Kidney (tissue), 14 donors: ENCODE data around the gene HCFC1. TPM values are rescaled to one million over a fixed set of nuclear protein-coding genes. Genes with fewer than 3 reads are reported as not detected.
A peak's percentile ranks its signal among the peaks of the same experiment; 100 is the strongest.

Source experiments
- DNase-seq, 5 donors: peaks; one replicate each; pipeline ENCODE4 v3.0.0-alpha.2; 2013 to 2020
- FAIRE-seq: peaks from 2 replicates; lab custom pipeline; 2012; peaks lifted over from hg19 to GRCh38; lab: Jason Lieb, UNC
- H3K27ac ChIP-seq, 2 donors: one replicate each; pipeline ENCODE4 v1.7.0; 2013; ENCODE audit warnings: low read depth in 2 of 2, low read length in 2 of 2, inconsistent platforms in 1 of 2
- H3K27me3 ChIP-seq: one replicate; pipeline ENCODE4 v1.7.1; 2013; ENCODE audit warnings: low read length, inconsistent platforms; ENCODE audit not compliant: control insufficient read depth, insufficient read depth
- H3K36me3 ChIP-seq, 3 donors: one replicate each; pipeline versions ENCODE4 v1.7.0 to v1.7.1; 2013; ENCODE audit warnings: low read length in 3 of 3, control low read depth in 1 of 3, inconsistent platforms in 1 of 3; ENCODE audit not compliant: insufficient read depth in 3 of 3, control insufficient read depth in 2 of 3
- H3K4me1 ChIP-seq, 3 donors: one replicate each; pipeline versions ENCODE4 v1.7.0 to v1.7.1; 2013; ENCODE audit warnings: low read length in 3 of 3, inconsistent platforms in 1 of 3, low read depth in 1 of 3; ENCODE audit not compliant: control insufficient read depth in 2 of 3, insufficient read depth in 2 of 3
- H3K4me3 ChIP-seq, 3 donors: one replicate each; pipeline versions ENCODE4 v1.7.0 to v1.8.1; 2013; ENCODE audit warnings: low read length in 3 of 3, control low read depth in 1 of 3, inconsistent platforms in 1 of 3
- H3K9ac ChIP-seq, 3 donors: one replicate each; pipeline versions ENCODE4 v1.7.0 to v1.7.1; 2013; ENCODE audit warnings: low read length in 3 of 3, control low read depth in 1 of 3, inconsistent platforms in 1 of 3
- H3K9me3 ChIP-seq, 3 donors: one replicate each; pipeline versions ENCODE4 v1.7.0 to v1.7.1; 2013; ENCODE audit warnings: low read length in 3 of 3, control low read depth in 1 of 3, inconsistent platforms in 1 of 3; ENCODE audit not compliant: control insufficient read depth in 2 of 3, insufficient read depth in 1 of 3
- intact Hi-C: fragments of 100-400 bp; cut with DNase I; formaldehyde crosslinking; loops from one replicate; pipeline ENCODE4 v1.11.1; 2022
- polyA plus RNA-seq: library from polyadenylated mRNA; stranded (reverse); fragments of 350-450 nt; fragmentation: Illumina TruSeq; extraction: RNeasy Lipid Tissue Mini Kit (QIAGEN cat#74804); gene quantifications from one replicate; pipeline ENCODE4 v1.2.3, GENCODE V29; 2014; ENCODE audit warnings: low read depth, low replicate concordance; ENCODE audit not compliant: insufficient read depth
- total RNA-seq: library from RNA; stranded (reverse); fragmentation: NEBNext Ultra II Directional; extraction: Animal tissue kit (Norgen Biotek cat#: 25700); gene quantifications from one replicate; pipeline ENCODE4 v1.2.1, GENCODE V29; 2021
- TF ChIP-seq, protein P1 (sequence below): IDR thresholded peaks from 3 replicates; pipeline ENCODE4 v1.5.1; 2012; ENCODE audit warnings: mild to moderate bottlenecking, moderate library complexity, borderline replicate concordance; ENCODE audit not compliant: insufficient read depth; ENCODE audit errors: extremely low read depth
- donor health status: control.
- donor health status: control.
- donor health status: control.
- donor health status: control.
- donor health status: control.
- donor health status: DM: yes; HTN: yes; CAD: no.
- donor health status: Normal renal cell carcinoma (clear cell type).

Gene HCFC1
- total and polyA plus RNA-seq, 2 donors from 2014 or later = 13.5 to 54.6 TPM

DNA sequence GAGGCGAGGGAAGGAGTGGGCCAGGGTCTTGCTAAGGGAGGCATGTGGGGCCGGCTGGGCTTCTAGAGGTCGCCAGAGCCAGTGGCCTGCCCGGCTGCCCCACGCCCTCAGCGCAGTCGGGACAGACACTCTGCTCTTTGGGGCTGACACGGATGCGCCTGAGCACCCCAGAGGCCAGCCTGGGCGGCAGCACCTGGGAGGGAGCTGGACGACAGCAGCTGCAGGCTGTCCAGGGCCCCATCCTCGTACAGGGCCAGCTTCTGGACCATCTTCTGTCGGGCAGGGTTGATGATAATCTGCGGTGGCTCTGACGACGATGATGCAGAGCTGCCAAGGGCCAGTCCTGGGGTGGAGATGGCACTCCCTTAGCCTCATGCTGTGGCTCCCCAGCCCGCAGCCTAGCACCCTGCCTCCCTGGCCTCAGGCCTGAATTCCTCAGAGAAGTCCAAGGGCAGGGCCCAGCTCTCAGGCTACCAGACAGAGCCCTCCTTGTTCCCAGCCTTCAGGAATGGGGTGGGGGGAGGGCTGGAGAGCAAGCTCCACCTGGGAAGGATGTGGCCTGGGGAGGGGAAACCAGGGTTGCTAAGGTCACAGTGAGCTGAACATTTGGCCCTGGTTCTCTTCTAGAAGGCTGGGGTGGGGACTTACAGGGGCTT, 40.8 kb upstream of the HCFC1 start:
- DNase-seq (peak in 1 of 5 donors; percentile 71), FAIRE-seq (no peak)
- Histone ChIP-seq H3K4me1 (no peaks in the 10 kb centered on the region), H3K36me3 (peaks cover 0 to 2% (median 0%) of the 10 kb centered on the region in 3 donors), H3K9ac (no peak overlapping the region), H3K27ac (no peak overlapping the region), H3K4me3 (no peak overlapping the region), H3K9me3 (no peaks in the 10 kb centered on the region), H3K27me3 (no peaks in the 10 kb centered on the region)
- intact Hi-C loops = no loop called here
- TF ChIP-seq, protein P1, sequence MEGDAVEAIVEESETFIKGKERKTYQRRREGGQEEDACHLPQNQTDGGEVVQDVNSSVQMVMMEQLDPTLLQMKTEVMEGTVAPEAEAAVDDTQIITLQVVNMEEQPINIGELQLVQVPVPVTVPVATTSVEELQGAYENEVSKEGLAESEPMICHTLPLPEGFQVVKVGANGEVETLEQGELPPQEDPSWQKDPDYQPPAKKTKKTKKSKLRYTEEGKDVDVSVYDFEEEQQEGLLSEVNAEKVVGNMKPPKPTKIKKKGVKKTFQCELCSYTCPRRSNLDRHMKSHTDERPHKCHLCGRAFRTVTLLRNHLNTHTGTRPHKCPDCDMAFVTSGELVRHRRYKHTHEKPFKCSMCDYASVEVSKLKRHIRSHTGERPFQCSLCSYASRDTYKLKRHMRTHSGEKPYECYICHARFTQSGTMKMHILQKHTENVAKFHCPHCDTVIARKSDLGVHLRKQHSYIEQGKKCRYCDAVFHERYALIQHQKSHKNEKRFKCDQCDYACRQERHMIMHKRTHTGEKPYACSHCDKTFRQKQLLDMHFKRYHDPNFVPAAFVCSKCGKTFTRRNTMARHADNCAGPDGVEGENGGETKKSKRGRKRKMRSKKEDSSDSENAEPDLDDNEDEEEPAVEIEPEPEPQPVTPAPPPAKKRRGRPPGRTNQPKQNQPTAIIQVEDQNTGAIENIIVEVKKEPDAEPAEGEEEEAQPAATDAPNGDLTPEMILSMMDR = no peak

- no peaks in the 10 kb centered on the region for H3K4me1 ChIP-seq
- intact Hi-C loops = no loop called here
- TF ChIP-seq, protein P1 = no peak
- FAIRE-seq (no peak), DNase-seq (peak in 1 of 5 donors; percentile 59)
- no peak overlapping the region for H3K27ac ChIP-seq
- H3K9me3 ChIP-seq = no peaks in the 10 kb centered on the region
- H3K4me3 ChIP-seq = no peak overlapping the region
- no peaks in the 10 kb centered on the region for H3K27me3 ChIP-seq
- peaks cover 0 to 2% (median 0%) of the 10 kb centered on the region in 3 donors for H3K36me3 ChIP-seq
- H3K9ac ChIP-seq = no peak overlapping the region
These were observed 40.0 kb upstream of the HCFC1 start for GRCh38 chrX:154011376-154012335.

DNA sequence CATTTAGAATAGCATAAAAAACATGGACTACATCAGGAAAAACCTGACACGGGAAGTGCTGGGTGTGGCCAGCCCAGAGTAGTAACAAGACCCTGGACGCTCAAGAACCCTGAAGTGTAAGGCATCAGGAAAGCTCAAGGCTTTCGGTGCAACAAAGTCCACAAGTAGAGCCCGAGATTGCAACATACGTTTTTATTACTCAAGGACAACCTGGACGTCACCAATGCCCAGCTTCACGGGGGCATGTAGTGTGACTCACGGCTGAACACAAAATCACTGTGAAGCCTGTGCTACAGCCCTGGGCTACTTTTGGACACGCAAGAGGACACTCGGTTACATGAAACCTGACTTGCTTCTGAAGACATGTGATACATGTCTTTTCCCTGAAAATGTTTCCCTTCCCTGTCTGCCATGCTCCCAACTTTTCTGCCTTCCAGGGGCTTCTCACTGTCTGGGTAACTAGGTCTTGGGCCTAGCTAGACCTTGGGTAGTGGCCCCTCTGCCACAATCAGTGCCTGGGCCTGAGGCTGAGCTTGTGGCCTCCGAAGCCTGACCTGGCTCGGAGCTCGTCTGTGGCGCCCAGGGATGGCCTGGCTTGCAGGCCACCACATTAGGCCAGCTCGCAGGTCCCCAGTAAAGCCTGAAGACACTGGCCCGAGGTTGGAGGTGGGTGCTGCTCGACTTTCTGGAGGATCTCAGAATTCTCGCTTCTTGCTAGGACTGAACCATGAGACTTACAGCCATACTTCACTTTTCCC, 38.9 kb upstream of the HCFC1 start:
- Histone ChIP-seq H3K27ac (no peak overlapping the region), H3K36me3 (no peaks in the 10 kb centered on the region), H3K4me3 (no peak overlapping the region), H3K27me3 (no peaks in the 10 kb centered on the region), H3K9ac (no peak overlapping the region), H3K9me3 (no peaks in the 10 kb centered on the region), H3K4me1 (no peaks in the 10 kb centered on the region)
- TF ChIP-seq, protein P1 = no peak
- DNase-seq = peak in 1 of 5 donors; percentile 47
- no peak for FAIRE-seq
- intact Hi-C loops = no loop called here
